ENCODE results near the gene CIITA.
"Not testable (repeated sequence)": the region's sequence is repeated elsewhere in the genome, so short reads cannot be mapped to it uniquely, and the experiment has no call there.

Gene CIITA, protein sequence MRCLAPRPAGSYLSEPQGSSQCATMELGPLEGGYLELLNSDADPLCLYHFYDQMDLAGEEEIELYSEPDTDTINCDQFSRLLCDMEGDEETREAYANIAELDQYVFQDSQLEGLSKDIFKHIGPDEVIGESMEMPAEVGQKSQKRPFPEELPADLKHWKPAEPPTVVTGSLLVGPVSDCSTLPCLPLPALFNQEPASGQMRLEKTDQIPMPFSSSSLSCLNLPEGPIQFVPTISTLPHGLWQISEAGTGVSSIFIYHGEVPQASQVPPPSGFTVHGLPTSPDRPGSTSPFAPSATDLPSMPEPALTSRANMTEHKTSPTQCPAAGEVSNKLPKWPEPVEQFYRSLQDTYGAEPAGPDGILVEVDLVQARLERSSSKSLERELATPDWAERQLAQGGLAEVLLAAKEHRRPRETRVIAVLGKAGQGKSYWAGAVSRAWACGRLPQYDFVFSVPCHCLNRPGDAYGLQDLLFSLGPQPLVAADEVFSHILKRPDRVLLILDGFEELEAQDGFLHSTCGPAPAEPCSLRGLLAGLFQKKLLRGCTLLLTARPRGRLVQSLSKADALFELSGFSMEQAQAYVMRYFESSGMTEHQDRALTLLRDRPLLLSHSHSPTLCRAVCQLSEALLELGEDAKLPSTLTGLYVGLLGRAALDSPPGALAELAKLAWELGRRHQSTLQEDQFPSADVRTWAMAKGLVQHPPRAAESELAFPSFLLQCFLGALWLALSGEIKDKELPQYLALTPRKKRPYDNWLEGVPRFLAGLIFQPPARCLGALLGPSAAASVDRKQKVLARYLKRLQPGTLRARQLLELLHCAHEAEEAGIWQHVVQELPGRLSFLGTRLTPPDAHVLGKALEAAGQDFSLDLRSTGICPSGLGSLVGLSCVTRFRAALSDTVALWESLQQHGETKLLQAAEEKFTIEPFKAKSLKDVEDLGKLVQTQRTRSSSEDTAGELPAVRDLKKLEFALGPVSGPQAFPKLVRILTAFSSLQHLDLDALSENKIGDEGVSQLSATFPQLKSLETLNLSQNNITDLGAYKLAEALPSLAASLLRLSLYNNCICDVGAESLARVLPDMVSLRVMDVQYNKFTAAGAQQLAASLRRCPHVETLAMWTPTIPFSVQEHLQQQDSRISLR

DNA sequence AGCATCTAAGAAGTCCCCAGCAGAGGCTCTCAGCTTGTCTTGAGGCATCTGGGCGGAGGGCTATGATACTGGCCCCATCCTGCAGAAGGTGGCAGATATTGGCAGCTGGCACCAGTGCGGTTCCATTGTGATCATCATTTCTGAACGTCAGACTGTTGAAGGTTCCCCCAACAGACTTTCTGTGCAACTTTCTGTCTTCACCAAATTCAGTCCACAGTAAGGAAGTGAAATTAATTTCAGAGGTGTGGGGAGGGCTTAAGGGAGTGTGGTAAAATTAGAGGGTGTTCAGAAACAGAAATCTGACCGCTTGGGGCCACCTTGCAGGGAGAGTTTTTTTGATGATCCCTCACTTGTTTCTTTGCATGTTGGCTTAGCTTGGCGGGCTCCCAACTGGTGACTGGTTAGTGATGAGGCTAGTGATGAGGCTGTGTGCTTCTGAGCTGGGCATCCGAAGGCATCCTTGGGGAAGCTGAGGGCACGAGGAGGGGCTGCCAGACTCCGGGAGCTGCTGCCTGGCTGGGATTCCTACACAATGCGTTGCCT, at the start of gene CIITA:
TSS of gene CIITA (plus strand) at position 404 of the 543 bp plus-strand sequence. CDS start at position 533, 129 bp downstream.
- DNase-seq: peak; percentile 59

DNA sequence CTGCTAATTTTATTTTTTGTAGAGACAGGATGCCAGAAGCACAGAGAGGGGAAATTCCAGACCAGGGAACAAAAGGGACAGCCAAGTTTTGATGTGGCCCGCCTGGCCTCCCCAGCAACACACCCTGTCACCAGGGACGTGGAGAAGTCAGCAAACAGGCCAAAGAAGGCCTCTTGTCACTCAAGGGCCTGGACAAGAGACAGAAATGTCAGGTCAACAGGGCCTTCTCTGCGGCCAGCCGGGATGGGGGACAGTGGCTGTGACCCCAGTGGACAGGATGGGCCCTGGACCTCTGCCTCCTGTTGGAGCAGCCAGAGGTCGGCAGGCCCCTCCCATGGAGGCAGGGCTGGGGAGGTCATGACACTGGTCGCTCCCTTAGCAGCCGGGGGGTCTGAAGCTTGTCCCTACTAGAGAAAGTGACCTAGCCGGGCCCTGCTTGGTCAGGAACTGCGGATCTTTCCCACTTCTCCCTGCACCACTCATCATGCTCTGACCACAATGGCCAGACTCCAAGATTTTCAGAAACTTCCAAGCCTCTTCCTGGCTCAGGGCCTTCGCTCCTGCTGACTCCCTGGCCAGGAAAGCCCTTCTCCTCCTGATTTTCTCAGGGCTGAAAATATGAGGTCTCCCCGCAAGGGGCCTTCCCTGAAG, 49.2 kb upstream of the CIITA start:
- DNase-seq: no peak

DNA sequence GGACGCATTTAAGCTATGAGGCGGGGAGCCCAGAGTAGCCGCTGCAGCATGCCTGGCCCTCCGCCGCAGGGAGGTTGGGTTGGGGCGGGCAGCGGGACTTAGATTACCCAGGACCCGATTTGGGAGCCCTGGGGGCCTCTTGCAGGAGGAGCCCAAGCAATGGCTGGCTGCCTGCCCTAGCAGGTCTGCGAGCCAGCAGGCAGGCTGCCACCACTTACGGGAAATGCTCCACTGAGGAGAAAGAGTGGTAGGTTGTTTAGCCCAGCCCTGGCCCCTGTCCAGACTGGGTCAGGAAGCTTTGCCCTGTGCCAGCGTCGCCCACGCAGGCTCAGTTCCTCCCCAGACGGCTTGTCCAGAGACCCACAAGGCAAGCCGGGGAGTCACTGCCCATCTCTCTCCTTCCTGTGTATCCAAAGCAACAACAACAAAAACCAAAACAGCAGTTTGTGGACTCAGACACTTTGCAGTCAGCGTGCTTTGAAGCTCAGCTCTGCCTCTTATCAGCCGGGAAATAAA, 48.1 kb upstream of the CIITA start:
- no peak for DNase-seq

DNA sequence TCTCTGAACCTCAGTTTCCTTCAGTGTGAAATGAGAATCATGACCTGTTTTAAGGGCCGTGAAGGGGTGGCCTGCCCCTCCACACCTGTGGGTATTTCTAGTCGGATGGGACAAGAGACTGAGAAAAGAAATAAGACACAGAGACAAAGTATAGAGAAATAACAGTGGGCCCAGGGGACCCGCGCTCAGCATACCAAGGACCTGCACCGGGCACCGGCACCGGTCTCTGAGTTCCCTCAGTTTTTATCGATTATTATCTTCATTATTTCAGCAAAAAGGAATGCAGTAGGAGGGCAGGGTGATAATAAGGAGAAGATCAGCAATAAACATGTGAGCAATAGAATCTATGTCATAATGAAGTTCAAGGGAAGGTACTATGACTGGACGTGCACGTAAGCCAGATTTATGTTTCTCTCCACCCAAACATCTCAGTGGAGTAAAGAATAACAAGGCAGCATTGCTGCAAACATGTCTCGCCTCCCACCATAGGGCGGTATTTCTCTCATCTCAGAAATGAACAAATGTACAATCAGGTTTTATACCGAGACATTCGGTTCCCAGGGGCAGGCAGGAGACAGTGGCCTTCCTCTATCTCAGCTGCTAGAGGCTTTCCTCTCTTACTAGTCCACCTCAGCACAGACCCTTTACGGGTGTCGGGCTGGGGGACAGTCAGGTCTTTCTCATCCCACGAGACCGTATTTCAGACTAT, 47.5 kb upstream of the CIITA start:
- not testable (repeated sequence) for DNase-seq

DNA sequence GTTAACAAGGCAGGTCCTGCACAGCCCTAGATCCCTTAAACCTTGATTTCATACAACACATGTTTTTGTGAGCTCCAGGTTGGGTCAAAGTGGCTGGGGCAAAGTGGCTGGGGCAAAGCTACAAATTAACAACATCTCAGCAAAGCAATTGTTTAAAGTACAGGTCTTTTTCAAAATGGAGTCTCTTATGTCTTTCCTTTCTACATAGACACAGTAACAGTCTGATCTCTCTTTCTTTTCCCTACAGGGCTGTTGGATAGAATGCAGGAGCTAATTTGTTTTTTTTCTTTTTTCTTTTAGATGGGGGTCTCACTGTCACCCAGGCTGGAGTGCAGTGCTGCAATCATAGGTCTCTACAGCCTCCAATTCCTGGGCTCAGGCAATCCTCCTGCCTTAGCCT, 46.8 kb upstream of the CIITA start:
- DNase-seq: not testable (repeated sequence)

DNA sequence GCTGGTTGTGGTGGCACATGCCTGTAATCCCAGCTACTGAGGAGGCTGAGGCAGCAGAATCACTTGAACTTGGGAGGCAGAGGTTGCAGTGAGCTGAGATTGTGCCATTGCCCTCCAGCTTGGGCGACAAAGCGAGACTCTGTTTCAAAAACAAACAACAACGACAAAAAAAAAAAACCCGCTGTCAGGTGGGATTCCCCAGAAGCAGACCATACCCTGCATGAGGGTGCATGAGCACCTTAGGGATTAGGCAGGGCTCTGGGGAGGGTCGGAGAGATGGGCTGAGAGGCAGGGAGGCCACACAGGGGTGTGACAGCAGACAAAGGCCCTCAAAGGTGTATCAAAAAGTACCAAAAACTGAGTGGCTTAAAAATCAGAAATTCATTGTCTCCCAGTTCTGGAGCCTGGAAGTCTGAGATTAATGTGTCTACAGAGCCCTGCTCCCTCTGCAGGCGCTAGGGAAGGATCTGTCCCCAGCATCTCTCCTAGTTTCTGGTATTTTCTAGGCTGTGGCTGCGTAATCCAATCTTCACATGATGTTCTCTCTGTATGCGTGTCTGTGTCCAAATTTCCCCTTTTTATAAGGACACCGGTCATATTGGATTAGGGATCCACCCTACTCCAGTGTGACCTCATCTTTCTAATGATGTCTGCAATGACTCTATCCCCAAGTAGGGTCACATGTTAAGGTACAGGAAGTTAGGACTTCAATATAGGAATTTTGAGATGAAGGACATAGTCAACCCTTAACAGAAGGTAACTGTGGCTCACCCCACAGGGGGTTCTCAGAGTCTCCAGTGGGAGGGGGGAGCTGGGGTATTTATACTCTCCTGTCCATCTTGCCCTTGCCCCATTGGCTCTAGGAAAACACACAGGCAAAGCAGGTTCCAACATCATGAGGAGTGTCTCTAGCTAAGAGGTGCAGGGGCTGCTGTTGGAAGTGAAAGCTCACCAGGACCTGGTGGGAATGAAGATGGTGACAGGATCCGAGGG, 44.8 kb upstream of the CIITA start:
- DNase-seq: no peak

DNA sequence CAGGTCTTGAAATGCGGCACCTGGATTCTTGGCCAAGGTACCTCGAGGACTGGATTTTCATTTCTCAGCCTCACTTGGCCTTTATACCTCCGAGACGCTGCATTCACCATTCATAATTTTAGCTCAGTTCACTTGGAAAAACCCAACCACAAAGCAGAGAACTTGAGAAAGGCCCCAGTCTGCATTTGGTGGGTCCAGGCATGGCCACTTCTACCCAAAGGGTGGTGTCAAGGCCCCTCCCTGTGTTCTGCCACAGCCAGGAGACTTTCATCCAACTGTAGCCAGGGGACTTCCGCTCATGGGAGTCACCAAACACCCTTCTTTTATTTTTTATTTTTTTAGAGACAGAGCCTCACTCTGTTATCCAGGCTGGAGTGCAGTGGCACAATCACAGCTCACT, 43.7 kb upstream of the CIITA start:
- DNase-seq: no peak

DNA sequence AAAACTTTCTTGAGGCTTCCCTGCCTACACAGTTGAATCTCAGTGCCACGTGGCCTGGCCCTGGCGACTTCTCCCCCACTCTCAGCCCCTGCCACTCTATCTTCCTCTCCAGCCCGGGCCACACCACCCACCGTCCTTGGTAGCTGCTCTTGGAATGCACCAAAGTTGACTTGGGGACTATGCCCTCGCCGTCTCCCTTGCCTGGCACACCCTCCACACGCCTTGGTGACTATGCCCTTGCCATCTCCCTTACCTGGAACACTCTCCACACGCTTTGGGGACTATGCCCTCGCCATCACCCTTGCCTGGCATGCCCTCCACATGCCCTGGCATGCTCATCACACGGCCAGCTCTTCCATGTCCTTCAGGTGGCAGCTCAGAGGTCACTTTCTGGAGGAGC, 42.9 kb upstream of the CIITA start:
- DNase-seq: no peak

DNA sequence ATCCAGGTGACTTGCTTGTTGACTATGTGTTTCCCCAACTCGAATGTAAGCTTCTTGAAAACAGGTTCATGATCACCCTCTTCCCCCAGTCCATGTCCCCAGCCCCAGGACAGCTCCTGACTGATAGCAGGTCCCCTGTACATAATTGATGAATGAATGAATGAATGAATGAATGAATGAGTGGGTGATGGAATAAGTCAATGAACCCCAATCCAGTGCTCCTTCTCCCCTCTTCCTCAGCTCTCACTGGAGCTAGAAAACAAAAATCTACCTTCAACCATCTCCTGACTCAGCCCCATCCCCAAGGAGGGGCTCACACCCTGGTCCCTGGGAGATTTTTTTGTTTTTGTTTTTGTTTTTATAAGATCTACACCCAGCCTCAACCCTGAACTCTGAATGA, 42.2 kb upstream of the CIITA start:
- no peak for DNase-seq

DNA sequence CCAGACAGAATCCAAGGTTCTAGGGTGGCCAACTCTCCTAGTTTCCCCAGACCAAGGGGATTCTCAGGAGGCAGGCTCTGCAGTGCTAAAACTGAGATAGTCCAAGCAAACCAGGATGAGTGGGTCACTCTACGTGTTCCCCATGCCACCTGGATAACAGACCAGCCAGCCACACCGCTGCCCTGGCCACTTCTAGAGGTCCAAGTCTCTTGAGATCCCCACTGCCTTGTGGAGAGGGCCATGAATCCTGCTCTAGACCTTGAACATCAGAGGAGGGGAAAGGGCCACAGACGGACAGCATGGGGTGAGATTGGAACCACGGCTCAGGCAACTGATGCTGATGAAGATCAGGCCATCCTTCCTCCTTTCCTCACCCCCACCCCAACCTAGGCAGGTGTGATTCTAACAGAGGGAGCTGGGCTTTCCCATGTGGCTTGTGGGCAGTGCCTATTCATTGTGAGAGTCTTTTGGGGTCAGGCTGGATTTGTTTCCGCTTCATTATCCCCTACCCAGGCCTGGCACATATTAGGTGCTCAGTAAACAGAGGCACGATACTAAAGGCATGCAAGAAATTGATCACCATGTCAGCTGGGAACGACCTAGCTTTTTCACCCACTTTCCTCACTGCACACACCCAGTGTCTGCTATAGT, 41.6 kb upstream of the CIITA start:
- DNase-seq: no peak

DNA sequence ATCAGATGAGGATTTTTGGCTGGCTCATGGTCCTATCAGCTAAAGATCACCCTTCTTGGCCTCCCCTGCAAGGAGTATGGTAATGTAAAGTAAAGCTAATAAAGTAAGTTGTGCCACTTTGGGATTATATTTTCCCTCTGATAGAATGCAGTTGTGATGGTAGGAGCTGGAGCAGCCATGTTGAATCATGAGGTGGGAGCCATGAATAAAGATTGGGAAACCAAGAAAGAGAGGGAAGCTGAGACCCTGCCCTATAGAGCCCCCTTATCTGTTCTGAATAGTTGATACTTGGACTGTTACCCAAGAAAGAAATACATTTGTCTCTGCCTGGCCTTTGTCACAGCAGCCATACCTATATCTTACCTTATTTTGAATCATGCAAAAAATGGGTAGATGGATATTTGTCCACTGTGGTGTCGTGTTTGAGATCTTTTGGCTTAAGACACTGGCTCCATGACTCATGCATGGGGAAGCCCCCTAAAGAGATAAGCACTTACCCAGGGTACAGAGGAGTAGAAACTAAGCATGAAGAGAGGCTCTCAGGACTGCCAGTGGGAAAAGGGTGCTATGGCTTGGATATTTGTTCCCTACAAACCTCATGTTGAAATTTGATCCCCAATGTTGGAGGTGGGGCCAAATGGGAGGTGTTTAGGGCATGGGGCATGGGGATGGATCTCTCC, 40.7 kb upstream of the CIITA start:
- DNase-seq: no peak

DNA sequence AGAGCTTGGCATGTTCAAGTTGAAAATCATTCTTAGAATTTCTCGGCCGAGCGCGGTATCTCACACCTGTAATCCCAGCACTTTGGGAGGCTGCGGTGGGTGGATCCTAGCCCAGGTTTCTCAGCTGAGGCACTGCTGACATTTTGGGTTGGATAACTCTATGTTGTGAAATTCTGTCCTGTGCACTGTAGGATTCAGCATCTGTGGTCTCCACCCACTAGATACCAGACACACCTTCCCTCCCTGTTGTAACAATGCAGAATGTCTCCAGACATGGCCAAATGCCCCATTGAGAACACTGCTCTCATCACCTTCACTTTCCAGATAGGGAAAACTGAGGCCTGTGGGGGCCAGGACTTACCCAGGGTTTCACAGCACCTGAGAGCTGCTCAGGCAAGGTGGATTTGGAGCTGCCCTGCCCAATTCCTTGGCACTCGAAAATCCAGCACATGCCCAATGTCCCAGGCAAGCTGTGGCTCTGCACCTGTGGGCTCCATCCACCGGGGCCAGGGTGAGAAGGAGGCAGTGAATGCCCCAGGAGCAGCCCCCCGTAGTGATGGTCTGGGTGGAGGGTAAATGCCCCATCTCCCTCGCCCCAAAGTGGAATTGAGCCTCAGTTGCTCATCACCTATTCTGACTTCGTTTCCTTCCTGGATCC, 38.3 kb upstream of the CIITA start:
- no peak for DNase-seq

DNA sequence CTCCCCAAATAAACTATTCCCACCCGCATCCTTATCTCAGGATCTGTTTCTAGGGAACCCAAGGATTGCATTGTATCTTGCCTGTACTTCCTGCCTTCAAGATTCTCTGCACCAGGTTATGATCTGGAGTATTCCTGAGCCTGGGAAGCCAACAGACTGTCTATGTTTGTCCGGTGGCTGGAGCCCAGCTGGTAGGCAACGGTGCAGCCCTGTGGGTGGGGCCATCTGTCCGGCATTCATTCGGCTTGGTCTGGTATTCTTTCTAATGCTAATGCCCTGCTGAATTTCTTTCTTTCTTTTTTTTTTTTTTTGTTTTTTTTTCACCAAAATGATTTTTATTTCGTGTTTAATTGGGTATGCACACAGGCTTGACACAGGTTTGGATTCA, 37.7 kb upstream of the CIITA start:
- DNase-seq: no peak

DNA sequence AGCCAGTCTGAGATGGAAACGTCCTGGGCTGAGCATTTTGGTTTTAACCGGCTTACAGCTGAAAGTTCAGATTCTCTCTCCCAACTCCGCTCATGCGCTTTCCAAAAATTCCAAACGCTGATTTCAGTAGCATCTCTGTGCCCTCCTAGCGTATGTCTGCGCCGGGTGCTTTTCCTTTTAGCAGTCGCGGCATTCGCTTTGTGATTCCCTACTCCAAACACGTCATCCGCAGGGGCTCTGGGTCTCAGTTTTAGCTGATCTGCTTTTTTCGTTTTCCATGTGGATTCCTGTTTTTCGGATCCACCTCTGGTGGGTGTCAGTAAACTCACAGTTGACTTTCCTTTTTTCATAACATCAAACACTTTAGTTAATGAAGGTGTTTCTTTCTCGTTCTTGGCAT, 36.3 kb upstream of the CIITA start:
- no peak for DNase-seq

DNA sequence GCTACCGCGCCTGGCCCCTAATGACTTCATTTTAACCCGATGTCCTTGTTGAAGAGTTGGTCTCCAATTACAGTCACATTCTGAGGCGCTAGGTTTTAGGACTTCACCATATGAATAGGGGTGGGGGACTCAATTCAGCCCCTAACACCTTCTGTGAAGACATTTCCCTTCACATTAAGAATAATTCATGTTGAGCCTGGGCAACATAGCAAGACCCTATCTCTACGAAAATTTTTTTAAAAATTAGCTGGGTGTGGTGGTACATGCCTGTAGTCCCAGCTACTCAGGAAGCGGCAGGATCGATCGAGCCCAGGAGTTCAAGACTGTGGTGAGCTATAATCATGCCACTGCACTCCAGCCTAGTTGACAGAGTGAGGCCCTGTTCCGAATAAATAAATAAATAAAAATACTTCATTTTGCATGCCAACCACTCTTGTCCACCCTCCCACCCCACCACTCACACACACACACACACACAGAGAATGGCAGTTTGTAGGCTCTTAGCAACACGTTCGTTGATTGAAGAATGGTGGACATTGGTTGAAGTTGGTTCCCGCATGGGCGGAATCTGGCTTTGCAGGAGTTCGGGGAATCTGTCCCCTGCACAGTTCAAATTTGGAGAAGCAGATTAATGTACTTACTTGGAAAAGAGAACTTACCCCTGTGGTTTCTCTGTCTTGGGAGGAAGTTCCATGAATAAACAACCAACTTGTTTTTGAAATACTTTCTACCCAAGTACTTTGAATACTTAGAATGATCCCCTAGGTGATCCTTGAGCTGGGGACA, 30.6 kb upstream of the CIITA start:
- DNase-seq: no peak

DNA sequence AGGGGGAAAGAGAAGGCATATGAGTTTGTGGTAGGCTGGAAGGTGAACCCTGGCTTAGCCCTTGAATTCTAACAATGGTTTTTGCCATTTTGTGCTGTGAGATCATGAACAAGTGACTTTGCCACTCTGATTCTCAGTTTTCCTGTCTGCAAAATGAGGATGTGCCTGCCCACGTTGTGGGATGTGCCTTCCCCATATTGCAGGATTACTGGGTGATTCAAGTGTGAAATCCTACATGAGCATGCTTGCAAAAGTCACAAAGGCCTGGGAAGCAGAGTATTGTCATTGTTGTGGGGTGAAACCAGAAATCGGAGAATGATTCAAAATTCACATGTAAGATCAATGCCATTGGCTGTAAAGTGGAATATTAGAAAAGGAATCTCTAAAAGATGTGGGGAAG, 29.8 kb upstream of the CIITA start:
- no peak for DNase-seq

DNA sequence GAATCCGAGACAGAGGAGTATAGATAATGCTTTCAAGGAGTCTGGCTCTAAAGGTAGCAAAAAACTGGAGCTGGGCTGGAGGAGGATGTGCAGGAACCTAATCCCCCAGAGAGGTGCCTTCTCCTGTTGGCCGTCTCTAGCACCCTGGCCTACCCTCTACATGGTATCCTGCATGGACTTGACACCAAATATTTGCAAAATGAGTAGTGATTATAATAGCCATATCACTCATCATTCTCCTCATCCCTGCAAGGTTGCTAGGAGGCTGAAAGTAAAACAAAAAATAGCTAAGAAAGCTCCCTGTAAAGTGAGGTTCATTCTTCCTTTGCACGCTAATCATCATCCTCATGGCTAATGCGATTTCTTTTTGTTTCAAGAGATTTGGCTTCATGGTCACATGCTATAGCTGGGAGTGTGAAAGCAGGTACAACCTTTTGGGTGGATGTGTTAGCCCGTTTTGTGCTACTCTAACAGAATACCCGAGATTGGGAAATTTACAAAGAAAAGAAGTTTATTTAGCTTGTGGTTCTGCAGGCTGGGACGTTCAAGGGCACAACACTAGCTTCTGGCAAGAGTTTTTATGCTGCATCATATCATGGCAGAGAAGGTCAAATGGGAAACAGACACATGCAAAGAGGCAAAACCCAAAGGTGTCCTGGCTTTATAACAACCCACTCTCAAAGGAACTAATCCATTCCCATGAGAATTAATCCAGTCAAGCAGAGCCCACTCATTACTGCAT, 27.1 kb upstream of the CIITA start:
- no peak for DNase-seq

Measured in activated gamma-delta T cell treated with Interleukin-2 at 50 U/mL for 16 hours (primary cell).